Natural killer cell (primary cell): ENCODE data around the gene NRXN3. TPM values are rescaled to one million over a fixed set of nuclear protein-coding genes. Genes with fewer than 3 reads are reported as not detected.
A peak's percentile ranks its signal among the peaks of the same experiment; 100 is the strongest.

Source experiments
- ATAC-seq, 3 donors: fragments of 150-1000 bp in 2 of 3; fragments of 200-7000 bp in 1 of 3; cut with Tn5 transposase; 1 replicate in 1 of 3; 2 replicates in 2 of 3; pipeline ENCODE4 v1.10.0; 2021; ENCODE audit warnings: mild to moderate bottlenecking in 2 of 3, moderate library complexity in 2 of 3
- DNase-seq, 2 donors: peaks; one replicate each; pipeline versions ENCODE4 v3.0.0 to v3.0.0-alpha.2; 2013 to 2021; ENCODE audit warnings: mixed read lengths in 1 of 2
- H3K27ac ChIP-seq: one replicate; pipeline ENCODE4 v1.5.1; 2013; ENCODE audit warnings: mild to moderate bottlenecking, low read length
- H3K27me3 ChIP-seq: one replicate; pipeline ENCODE4 v1.6.1; 2013; ENCODE audit warnings: low read length; ENCODE audit not compliant: control insufficient read depth, insufficient read depth
- H3K36me3 ChIP-seq: one replicate; pipeline ENCODE4 v1.6.1; 2013; ENCODE audit warnings: low read length; ENCODE audit not compliant: control insufficient read depth, insufficient read depth
- H3K4me1 ChIP-seq: one replicate; pipeline ENCODE4 v1.6.1; 2013; ENCODE audit warnings: low read length; ENCODE audit not compliant: control insufficient read depth, insufficient read depth
- H3K4me3 ChIP-seq: one replicate; pipeline ENCODE4 v1.5.1; 2013; ENCODE audit warnings: low read length
- H3K9me3 ChIP-seq: one replicate; pipeline ENCODE4 v1.6.1; 2013; ENCODE audit warnings: low read length; ENCODE audit not compliant: control insufficient read depth, insufficient read depth
- H3K27ac Mint-ChIP-seq, 2 donors: one replicate each; pipeline ENCODE4 v1.8.0; 2022; ENCODE audit warnings: mild to moderate bottlenecking in 2 of 2, mixed read lengths in 2 of 2, moderate library complexity in 1 of 2
- H3K27me3 Mint-ChIP-seq, 2 donors: one replicate each; pipeline ENCODE4 v1.8.0; 2022; ENCODE audit warnings: low read depth in 2 of 2, mixed read lengths in 2 of 2
- H3K36me3 Mint-ChIP-seq: one replicate; pipeline ENCODE4 v1.8.0; 2022; ENCODE audit warnings: mixed read lengths
- H3K4me1 Mint-ChIP-seq, 2 donors: one replicate each; pipeline ENCODE4 v1.8.0; 2022; ENCODE audit warnings: mixed read lengths in 2 of 2
- H3K4me3 Mint-ChIP-seq: one replicate; pipeline ENCODE4 v1.8.0; 2022; ENCODE audit warnings: mild to moderate bottlenecking, moderate library complexity, mixed read lengths
- H3K9me3 Mint-ChIP-seq, 2 donors: one replicate each; pipeline ENCODE4 v1.8.0; 2022; ENCODE audit warnings: mixed read lengths in 2 of 2
- WGBS: methylation state at CpG from one replicate; pipeline ENCODE4 v1.1.7; 2013; ENCODE audit warnings: missing lambda C conversion rate; ENCODE audit not compliant: insufficient coverage; 5-methylcytosine and 5-hydroxymethylcytosine counted together
- intact Hi-C: fragments of 100-400 bp; cut with micrococcal nuclease; formaldehyde crosslinking; loops from one replicate; pipeline ENCODE4 v1.14.2; 2022
- total RNA-seq, 4 donors: library from RNA; stranded (reverse); fragments of 120-200 nt in 1 of 4; gene quantifications; one replicate each; pipeline versions ENCODE4 v1.2.3 to v1.2.4, GENCODE V29; 2013 to 2022
- TF ChIP-seq, protein P1 (sequence below): fragments of 200-600 bp; IDR thresholded peaks from one replicate; pipeline ENCODE4 v1.8.0; 2022; ENCODE audit warnings: antibody characterized with exemption

Gene NRXN3
- total RNA-seq, 3 donors from 2014 or later (not counting 1 experiment from before 2014, with no cell fraction given) = not detected

DNA sequence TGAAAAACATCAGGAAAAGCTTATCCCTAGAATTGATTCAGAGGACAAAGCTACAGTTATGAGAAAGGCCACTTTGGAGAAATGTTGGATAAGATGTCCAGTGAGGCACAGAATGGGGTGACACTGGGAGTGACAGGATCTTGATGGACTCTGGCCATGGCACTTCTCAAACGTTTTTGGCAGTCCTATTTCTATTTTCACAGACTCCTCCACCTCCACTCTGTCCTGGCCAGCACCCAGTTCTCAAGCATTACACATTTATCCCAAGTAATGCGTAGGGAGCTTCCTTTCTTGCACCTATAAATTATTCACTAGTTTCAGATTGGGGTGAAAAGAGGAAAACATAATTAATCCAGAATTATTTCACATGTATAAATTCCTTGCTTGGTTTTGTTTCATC, 727.3 kb downstream of the NRXN3 start:
- DNase-seq (no peak), ATAC-seq (no peak)
- Mint-ChIP-seq H3K4me3 (no peak overlapping the region), H3K36me3 (no peaks in the 10 kb centered on the region), H3K9me3 (peaks cover 6 to 10% of the 10 kb centered on the region in 2 donors), H3K27ac (no peak overlapping the region), H3K4me1 (no peaks in the 10 kb centered on the region), H3K27me3 (no peaks in the 10 kb centered on the region)
- H3K27ac ChIP-seq = no peak overlapping the region
- H3K4me3 ChIP-seq = no peak overlapping the region
- H3K4me1 ChIP-seq = no peaks in the 10 kb centered on the region
- intact Hi-C loops = no loop called here
- WGBS = 7% methylated on average over 1 of the region's 2 CpGs
- no peaks in the 10 kb centered on the region for H3K36me3 ChIP-seq
- TF ChIP-seq, protein P1, sequence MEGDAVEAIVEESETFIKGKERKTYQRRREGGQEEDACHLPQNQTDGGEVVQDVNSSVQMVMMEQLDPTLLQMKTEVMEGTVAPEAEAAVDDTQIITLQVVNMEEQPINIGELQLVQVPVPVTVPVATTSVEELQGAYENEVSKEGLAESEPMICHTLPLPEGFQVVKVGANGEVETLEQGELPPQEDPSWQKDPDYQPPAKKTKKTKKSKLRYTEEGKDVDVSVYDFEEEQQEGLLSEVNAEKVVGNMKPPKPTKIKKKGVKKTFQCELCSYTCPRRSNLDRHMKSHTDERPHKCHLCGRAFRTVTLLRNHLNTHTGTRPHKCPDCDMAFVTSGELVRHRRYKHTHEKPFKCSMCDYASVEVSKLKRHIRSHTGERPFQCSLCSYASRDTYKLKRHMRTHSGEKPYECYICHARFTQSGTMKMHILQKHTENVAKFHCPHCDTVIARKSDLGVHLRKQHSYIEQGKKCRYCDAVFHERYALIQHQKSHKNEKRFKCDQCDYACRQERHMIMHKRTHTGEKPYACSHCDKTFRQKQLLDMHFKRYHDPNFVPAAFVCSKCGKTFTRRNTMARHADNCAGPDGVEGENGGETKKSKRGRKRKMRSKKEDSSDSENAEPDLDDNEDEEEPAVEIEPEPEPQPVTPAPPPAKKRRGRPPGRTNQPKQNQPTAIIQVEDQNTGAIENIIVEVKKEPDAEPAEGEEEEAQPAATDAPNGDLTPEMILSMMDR = no peak
- H3K27me3 ChIP-seq = no peaks in the 10 kb centered on the region
- no peaks in the 10 kb centered on the region for H3K9me3 ChIP-seq

DNA sequence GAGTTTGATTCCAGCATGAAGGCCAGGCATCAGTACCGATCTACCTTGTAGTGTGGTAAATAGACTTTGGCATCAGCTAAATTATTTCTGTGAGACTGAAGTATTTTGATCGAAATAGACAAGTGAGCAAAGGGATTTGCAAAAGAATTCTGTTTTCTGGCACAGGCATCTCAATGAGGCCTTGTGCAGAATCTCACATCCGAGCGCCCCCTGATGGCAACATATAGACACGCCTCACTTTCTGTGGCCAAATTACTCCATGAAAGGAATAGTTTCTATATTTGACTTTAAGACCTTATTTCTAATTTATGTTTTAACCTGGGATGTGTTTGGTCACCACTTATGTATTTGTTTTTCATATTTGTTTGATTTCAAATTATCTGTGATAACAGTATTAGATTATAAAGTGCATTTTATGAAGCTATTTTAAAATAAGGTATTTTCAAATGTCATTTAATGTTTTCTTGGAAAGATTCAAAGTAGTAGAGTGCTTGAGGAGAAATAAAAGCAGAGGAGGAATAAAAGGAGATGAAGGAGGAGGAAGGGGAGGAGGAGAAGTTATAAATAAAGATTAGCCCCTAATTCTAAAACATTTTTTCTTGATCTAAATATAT, 731.9 kb downstream of the NRXN3 start:
- no peak for ATAC-seq

DNA sequence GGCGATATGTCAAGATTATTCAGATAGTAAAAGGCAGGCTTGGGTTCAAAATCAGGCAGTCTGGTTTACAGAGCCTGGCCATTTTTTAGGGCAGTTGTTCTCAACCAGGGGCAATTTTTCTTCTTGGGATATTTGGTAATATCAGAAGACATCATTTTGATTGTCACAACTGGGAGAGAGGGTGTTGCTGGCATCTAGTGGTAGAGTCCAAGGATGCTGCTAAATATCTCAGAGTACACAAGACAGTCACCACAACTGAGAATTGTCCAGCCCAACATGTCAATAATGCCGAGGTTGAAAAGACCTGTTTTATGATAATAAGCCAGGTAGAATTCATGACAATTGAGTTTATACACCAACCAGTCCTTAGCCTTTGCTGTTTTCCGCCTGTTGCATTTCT, 733.9 kb downstream of the NRXN3 start:
- intact Hi-C loops = no loop called here
- ATAC-seq (no peak), DNase-seq (no peak)
- no peaks in the 10 kb centered on the region for H3K36me3 ChIP-seq
- Mint-ChIP-seq H3K4me1 (no peaks in the 10 kb centered on the region), H3K27me3 (no peaks in the 10 kb centered on the region), H3K27ac (no peak overlapping the region), H3K4me3 (no peak overlapping the region), H3K9me3 (peaks cover 8 to 10% of the 10 kb centered on the region in 2 donors), H3K36me3 (no peaks in the 10 kb centered on the region)
- H3K27me3 ChIP-seq = no peaks in the 10 kb centered on the region
- no peaks in the 10 kb centered on the region for H3K4me1 ChIP-seq
- no peak overlapping the region for H3K27ac ChIP-seq
- WGBS = 77% methylated on average over 3 of the region's 3 CpGs
- TF ChIP-seq, protein P1 = no peak
- no peaks in the 10 kb centered on the region for H3K9me3 ChIP-seq
- H3K4me3 ChIP-seq = no peak overlapping the region

More for the DNA sequence above, 731.9 kb downstream of the NRXN3 start:
- H3K36me3 Mint-ChIP-seq = no peaks in the 10 kb centered on the region
- no peak for DNase-seq
- no peaks in the 10 kb centered on the region for H3K36me3 ChIP-seq
- H3K4me1 ChIP-seq = no peaks in the 10 kb centered on the region
- no peak overlapping the region for H3K27ac ChIP-seq
- no peaks in the 10 kb centered on the region for H3K27me3 Mint-ChIP-seq
- peaks cover 5 to 10% of the 10 kb centered on the region in 2 donors for H3K9me3 Mint-ChIP-seq
- no peaks in the 10 kb centered on the region for H3K4me1 Mint-ChIP-seq
- H3K4me3 Mint-ChIP-seq = no peak overlapping the region
- intact Hi-C loops = no loop called here
- no peaks in the 10 kb centered on the region for H3K27me3 ChIP-seq
- H3K9me3 ChIP-seq = no peaks in the 10 kb centered on the region
- no peak overlapping the region for H3K4me3 ChIP-seq
- TF ChIP-seq, protein P1 = peak; percentile 11
- H3K27ac Mint-ChIP-seq = no peak overlapping the region
- 16% methylated on average over 4 of the region's 5 CpGs for WGBS

DNA sequence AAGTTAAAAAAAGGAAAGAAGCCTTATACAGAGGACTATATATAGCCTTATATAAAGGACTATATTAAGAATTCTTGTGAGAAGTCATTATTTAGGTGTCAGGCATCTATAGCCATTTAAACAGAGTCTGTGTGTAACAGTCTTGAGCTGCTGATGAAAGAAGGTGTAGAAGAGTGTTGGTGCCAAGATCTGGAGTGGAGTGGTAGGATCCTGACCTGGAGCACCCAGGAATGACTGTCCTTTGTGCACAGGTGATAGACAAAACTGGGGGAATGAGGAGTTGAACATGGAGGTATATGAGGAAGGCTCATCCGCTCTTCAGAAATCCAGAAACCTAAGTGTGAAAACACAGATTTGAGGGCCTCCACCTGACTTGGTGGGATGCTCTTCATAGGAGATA, 747.3 kb downstream of the NRXN3 start:
- H3K4me3 ChIP-seq = no peak overlapping the region
- TF ChIP-seq, protein P1 = no peak
- Mint-ChIP-seq H3K27ac (no peak overlapping the region), H3K4me3 (no peak overlapping the region), H3K4me1 (no peaks in the 10 kb centered on the region), H3K9me3 (peaks cover 2 to 9% of the 10 kb centered on the region in 2 donors), H3K27me3 (no peaks in the 10 kb centered on the region), H3K36me3 (no peaks in the 10 kb centered on the region)
- H3K4me1 ChIP-seq = no peaks in the 10 kb centered on the region
- no peak for DNase-seq
- no peaks in the 10 kb centered on the region for H3K9me3 ChIP-seq
- WGBS = 100% methylated on average over 1 of the region's 1 CpG
- H3K36me3 ChIP-seq = no peaks in the 10 kb centered on the region
- intact Hi-C loops = no loop called here
- no peaks in the 10 kb centered on the region for H3K27me3 ChIP-seq
- no peak for ATAC-seq
- no peak overlapping the region for H3K27ac ChIP-seq
